Adrenal gland (tissue), 12 donors: ENCODE measurements around the gene GALP. TPM values are rescaled to one million over a fixed set of nuclear protein-coding genes. Genes with fewer than 3 reads are reported as not detected.
"Not testable (repeated sequence)": the region's sequence is repeated elsewhere in the genome, so short reads cannot be mapped to it uniquely, and the experiment has no call there.

ENCODE experiments used
- DNase-seq, 7 donors: peaks; one replicate each; pipeline ENCODE4 v3.0.0-alpha.2; 2019 to 2020
- H3K27ac ChIP-seq, 5 donors: fragments of 200-600 bp; sonication (generic) in 4 of 5; 1 replicate in 3 of 5; 2 replicates in 2 of 5; pipeline versions ENCODE4 v1.5.1 to v1.8.0; 2016 to 2020; ENCODE audit warnings: mild to moderate bottlenecking in 1 of 5
- H3K27me3 ChIP-seq: fragments of 200-600 bp; 2 replicates; pipeline ENCODE4 v1.8.0; 2021
- H3K36me3 ChIP-seq, 2 donors: fragments of 200-600 bp; replicated peaks in 1 of 2; 1 replicate in 1 of 2; 2 replicates in 1 of 2; pipeline versions ENCODE4 v1.5.1 to v1.8.0; 2018 to 2022
- H3K4me1 ChIP-seq, 2 donors: fragments of 200-600 bp; replicated peaks in 1 of 2; 1 replicate in 1 of 2; 2 replicates in 1 of 2; pipeline versions ENCODE4 v1.5.1 to v1.8.0; 2018 to 2021
- H3K4me3 ChIP-seq, 4 donors: fragments of 200-600 bp; sonication (generic) in 3 of 4; one replicate each; pipeline ENCODE4 v1.5.1; 2016 to 2018
- H3K9me3 ChIP-seq, 3 donors: fragments of 200-600 bp; sonication (generic) in 1 of 3; replicated peaks in 1 of 3; 1 replicate in 2 of 3; 2 replicates in 1 of 3; pipeline versions ENCODE4 v1.5.1 to v1.8.0; 2016 to 2021
- CTCF ChIP-seq, 6 experiments: fragments of 450-650 bp in 4 of 6; fragments of 200-600 bp in 2 of 6; sonication (generic) in 1 of 6; IDR thresholded peaks; 1 replicate in 5 of 6; 2 replicates in 1 of 6; pipeline versions ENCODE4 v1.5.1 to v1.8.0; 2016 to 2021; ENCODE audit warnings: antibody characterized with exemption in 6 of 6, mild to moderate bottlenecking in 2 of 6, moderate library complexity in 1 of 6
- POLR2A ChIP-seq, 2 donors: fragments of 450-650 bp; IDR thresholded peaks; one replicate each; pipeline ENCODE4 v1.6.1; 2017; ENCODE audit warnings: antibody characterized with exemption in 2 of 2, mild to moderate bottlenecking in 2 of 2, moderate library complexity in 1 of 2
- WGBS, 4 donors: extraction: QIAGEN DNeasy Blood & Tissue Kit in 2 of 4; methylation state at CpG; one replicate each; pipeline versions ENCODE4 v1.1.5 to v1.1.7; 2013 to 2017; 5-methylcytosine and 5-hydroxymethylcytosine counted together
- intact Hi-C, 2 donors: fragments of 100-400 bp; cut with DNase I; formaldehyde crosslinking; loops; one replicate each; pipeline versions ENCODE4 v1.14.1 to v1.15.0; 2022 to 2023
- polyA plus RNA-seq, 3 donors: library from polyadenylated mRNA; stranded (reverse); fragments of 200-250 nt in 2 of 3; fragments of 350-450 nt in 1 of 3; fragmentation: Illumina TruSeq in 1 of 3; extraction: RNeasy Lipid Tissue Mini Kit (QIAGEN cat#74804) in 1 of 3; gene quantifications; one replicate each; pipeline ENCODE4 v1.2.3, GENCODE V29; 2013 to 2014
- total RNA-seq, 9 donors: library from RNA; depleted of rRNA in 4 of 9; stranded (reverse); fragments of >200 nt in 4 of 9; fragments of 120-200 nt in 1 of 9; fragmentation: NEBNext Ultra II Directional in 1 of 9; extraction: Animal tissue kit (Norgen Biotek cat#: 25700) in 1 of 9; gene quantifications; one replicate each; pipeline versions ENCODE4 v1.1.0 to v1.2.4, GENCODE V29; 2013 to 2023
- donor health status: healthy with polysubstance abuse.
- donor health status: Bipolar disorder and iron deficiency.
- donor health status: DM: yes; HTN: yes; CAD: no.
- donor health status: DM: no; HTN: no; CAD: no.
- donor health status: DM: no; HTN: no; CAD: no.
- donor health status: DM: yes; HTN: yes; CAD: no.

Gene GALP
- total and polyA plus RNA-seq, 12 donors: not detected

GRCh38 chr19:56170261-56170660, 5.5 kb upstream of the GALP start:
- no peaks in the 10 kb centered on the region for H3K9me3 ChIP-seq
- H3K27ac ChIP-seq: peak overlapping the region in 1 of 5 donors; percentile 30
- TF ChIP-seq CTCF (IDR thresholded peaks at IDR 0.05) (no peak), POLR2A (IDR thresholded peaks at IDR 0.05) (no peak)
- no peak overlapping the region for H3K4me3 ChIP-seq
- peak; percentile 73 to 94 (median 86) for DNase-seq
- H3K27me3 ChIP-seq: no peaks in the 10 kb centered on the region
- WGBS, 4 donors: 30 to 41% (median 37%) methylated on average over 14 of the region's 14 CpGs
- H3K36me3 ChIP-seq: no peaks in the 10 kb centered on the region
- intact Hi-C loops: loop anchor here (5.0 kb wide), 2 partner anchors 83 to 93 kb away; no protein-coding TSS in a partner anchor
- peaks cover 0 to 4% of the 10 kb centered on the region in 2 donors for H3K4me1 ChIP-seq

- DNase-seq: no peak
- WGBS, 4 donors: 18 to 28% (median 21%) methylated on average over 9 of the region's 9 CpGs
- TF ChIP-seq POLR2A (IDR thresholded peaks at IDR 0.05) (no peak), CTCF (IDR thresholded peaks at IDR 0.05) (no peak)
- intact Hi-C loops: loop anchor here (5.0 kb wide), 2 partner anchors 87 to 97 kb away; no protein-coding TSS in a partner anchor
- Histone ChIP-seq H3K4me3 (no peak overlapping the region), H3K9me3 (no peaks in the 10 kb centered on the region), H3K27me3 (no peaks in the 10 kb centered on the region), H3K4me1 (peaks cover 0 to 4% of the 10 kb centered on the region in 2 donors), H3K27ac (no peak overlapping the region), H3K36me3 (no peaks in the 10 kb centered on the region)
Measured at GRCh38 chr19:56174086-56174485, 1.7 kb upstream of the GALP start.

GRCh38 chr19:56174550-56174949, 1.3 kb upstream of the GALP start:
- DNase-seq: peak in 5 of 7 donors; percentile 38 to 66 (median 56)
- H3K4me1 ChIP-seq: peaks cover 0 to 4% of the 10 kb centered on the region in 2 donors
- no peak overlapping the region for H3K27ac ChIP-seq
- no peaks in the 10 kb centered on the region for H3K9me3 ChIP-seq
- H3K36me3 ChIP-seq: no peaks in the 10 kb centered on the region
- no peak overlapping the region for H3K4me3 ChIP-seq
- no peaks in the 10 kb centered on the region for H3K27me3 ChIP-seq
- WGBS, 4 donors: 23 to 48% (median 31%) methylated on average over 6 to 11 of the region's 11 CpGs
- intact Hi-C loops: loop anchor here (5.0 kb wide), 2 partner anchors 87 to 97 kb away; no protein-coding TSS in a partner anchor
- TF ChIP-seq POLR2A (IDR thresholded peaks at IDR 0.05): no peak
- no peak for TF ChIP-seq CTCF (IDR thresholded peaks at IDR 0.05)

GRCh38 chr19:56176310-56176709, 502 bp downstream of the GALP start:
- intact Hi-C loops, DNase-seq, H3K36me3 ChIP-seq, H3K9me3 ChIP-seq, H3K27ac ChIP-seq, H3K4me1 ChIP-seq, H3K27me3 ChIP-seq, H3K4me3 ChIP-seq: not testable (repeated sequence)
- WGBS, 4 donors: 73 to 83% methylated on average over 7 to 9 of the region's 11 CpGs; no CpG with 5 or more reads in 2 of the 4 donors

- Histone ChIP-seq H3K27me3 (no peaks in the 10 kb centered on the region), H3K36me3 (no peaks in the 10 kb centered on the region), H3K4me1 (no peaks in the 10 kb centered on the region), H3K27ac (no peak overlapping the region), H3K9me3 (no peaks in the 10 kb centered on the region), H3K4me3 (no peak overlapping the region)
- intact Hi-C loops: no loop called here
- TF ChIP-seq POLR2A (IDR thresholded peaks at IDR 0.05): no peak
- no peak for TF ChIP-seq CTCF (IDR thresholded peaks at IDR 0.05)
- WGBS, 4 donors: 78 to 83% (median 79%) methylated on average over 18 of the region's 18 CpGs
- no peak for DNase-seq
Measured at GRCh38 chr19:56176881-56177280, 1.1 kb downstream of the GALP start.
